Loucy (cell line): ENCODE data around the gene KSR2.

Experiments
- H2AFZ ChIP-seq: fragments of 200-600 bp; sonication (generic); 2 replicates; pipeline ENCODE4 v1.6.0; 2016; ENCODE audit warnings: antibody characterized with exemption, mild to moderate bottlenecking, low read length, moderate library complexity
- H3F3A ChIP-seq: fragments of 200-600 bp; 2 replicates; pipeline ENCODE4 v1.6.0; 2016; ENCODE audit warnings: antibody characterized with exemption, low read depth, mild to moderate bottlenecking
- H3K27me3 ChIP-seq: fragments of 200-600 bp; sonication (generic); 2 replicates; pipeline ENCODE4 v1.6.1; 2014; ENCODE audit warnings: low read length, mild to moderate bottlenecking; ENCODE audit not compliant: insufficient read depth, poor library complexity, severe bottlenecking
- H3K36me3 ChIP-seq: fragments of 200-600 bp; sonication (generic); 2 replicates; pipeline ENCODE4 v1.6.1; 2016; ENCODE audit warnings: low read length; ENCODE audit not compliant: insufficient read depth
- H3K4me1 ChIP-seq: fragments of 200-600 bp; sonication (generic); 2 replicates; pipeline ENCODE4 v1.5.1; 2014; ENCODE audit warnings: low read length, mild to moderate bottlenecking; ENCODE audit not compliant: insufficient read depth, poor library complexity, severe bottlenecking
- H3K4me2 ChIP-seq: fragments of 200-600 bp; sonication (generic); 2 replicates; pipeline ENCODE4 v1.6.0; 2014; ENCODE audit warnings: antibody characterized with exemption, low read length, low read depth, mild to moderate bottlenecking; ENCODE audit not compliant: poor library complexity, severe bottlenecking
- H3K4me3 ChIP-seq: fragments of 200-600 bp; sonication (generic); 2 replicates; pipeline ENCODE4 v1.5.1; 2014; ENCODE audit warnings: low read length, mild to moderate bottlenecking, mixed read lengths; ENCODE audit not compliant: poor library complexity, severe bottlenecking
- H3K79me2 ChIP-seq: fragments of 200-600 bp; sonication (generic); 2 replicates; pipeline ENCODE4 v1.6.1; 2014; ENCODE audit warnings: low read length; ENCODE audit not compliant: insufficient read depth
- H3K9ac ChIP-seq: fragments of 200-600 bp; sonication (generic); 2 replicates; pipeline ENCODE4 v1.6.0; 2014; ENCODE audit warnings: mild to moderate bottlenecking, low read depth, low read length, moderate library complexity; ENCODE audit not compliant: poor library complexity, severe bottlenecking
- H3K9me2 ChIP-seq: fragments of 200-600 bp; sonication (generic); replicated peaks from 2 replicates; pipeline ENCODE4 v1.6.1; 2016; ENCODE audit warnings: low read depth, low read length, mixed read lengths
- H3K9me3 ChIP-seq: fragments of 200-600 bp; sonication (generic); 2 replicates; pipeline ENCODE4 v1.6.1; 2014; ENCODE audit warnings: mild to moderate bottlenecking, antibody characterized with exemption, low read length, low read depth; ENCODE audit not compliant: insufficient read depth
- H4K20me1 ChIP-seq: fragments of 200-600 bp; sonication (generic); 2 replicates; pipeline ENCODE4 v1.6.0; 2014; ENCODE audit warnings: antibody characterized with exemption, low read length, mild to moderate bottlenecking; ENCODE audit not compliant: insufficient read depth, poor library complexity, severe bottlenecking
- EZH2phosphoT487 ChIP-seq: fragments of 200-600 bp; IDR thresholded peaks from 2 replicates; pipeline ENCODE4 v1.6.1; 2018; ENCODE audit warnings: antibody characterized with exemption, mild to moderate bottlenecking, moderate library complexity, borderline replicate concordance
- TF ChIP-seq, protein P1 (sequence below): fragments of 200-600 bp; sonication (generic); conservative IDR thresholded peaks from 2 replicates; pipeline ENCODE4 v1.5.1; 2014; ENCODE audit warnings: mild to moderate bottlenecking, antibody characterized with exemption, low read length

Gene KSR2

DNA sequence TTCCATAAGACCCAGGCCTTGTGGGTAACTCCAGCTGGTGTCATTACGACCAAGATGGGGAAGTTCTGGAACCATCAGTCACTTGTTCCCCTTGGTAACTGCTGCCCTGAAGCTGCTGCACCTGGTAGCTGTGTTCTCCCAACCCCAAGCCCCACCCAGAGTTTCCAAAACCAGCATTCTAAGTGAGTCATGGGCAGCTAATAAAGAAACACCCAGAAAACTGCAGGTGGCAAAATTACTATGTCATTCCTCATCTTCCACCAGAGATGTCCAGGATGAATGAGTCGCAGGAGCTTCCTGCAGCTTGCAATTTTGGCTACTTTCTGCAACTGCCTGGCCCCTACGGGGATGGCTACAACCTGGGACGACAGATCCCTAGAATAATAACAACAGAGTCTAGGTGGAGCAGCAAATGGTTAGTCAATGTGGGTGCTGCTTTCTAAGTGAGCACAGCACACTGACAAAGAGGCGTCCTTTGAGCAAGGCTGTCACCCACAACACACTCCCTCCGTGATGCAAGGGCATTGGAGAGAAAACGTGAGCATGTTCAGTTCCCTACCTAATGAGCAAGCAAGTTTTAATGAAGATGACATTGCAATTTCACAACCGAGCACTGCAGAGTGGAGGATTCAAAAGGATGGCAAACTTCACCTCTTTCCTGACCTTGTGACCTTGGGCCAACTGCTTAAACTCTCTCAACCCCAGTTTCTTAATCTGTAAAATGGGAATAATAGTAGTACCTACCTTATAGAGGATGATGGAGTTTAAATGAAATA is 306.0 kb downstream of the KSR2 start:
- Histone ChIP-seq H2AFZ (no peak overlapping the region), H3K9ac (no peak overlapping the region), H3K4me1 (no peaks in the 10 kb centered on the region), H3K4me2 (no peak overlapping the region), H3K9me3 (no peaks in the 10 kb centered on the region), H3F3A (no peaks in the 10 kb centered on the region), H4K20me1 (no peaks in the 10 kb centered on the region), H3K27me3 (no peaks in the 10 kb centered on the region), H3K4me3 (no peak overlapping the region), H3K36me3 (no peaks in the 10 kb centered on the region), H3K9me2 (no peaks in the 10 kb centered on the region), H3K79me2 (no peaks in the 10 kb centered on the region)
- TF ChIP-seq, protein P1, sequence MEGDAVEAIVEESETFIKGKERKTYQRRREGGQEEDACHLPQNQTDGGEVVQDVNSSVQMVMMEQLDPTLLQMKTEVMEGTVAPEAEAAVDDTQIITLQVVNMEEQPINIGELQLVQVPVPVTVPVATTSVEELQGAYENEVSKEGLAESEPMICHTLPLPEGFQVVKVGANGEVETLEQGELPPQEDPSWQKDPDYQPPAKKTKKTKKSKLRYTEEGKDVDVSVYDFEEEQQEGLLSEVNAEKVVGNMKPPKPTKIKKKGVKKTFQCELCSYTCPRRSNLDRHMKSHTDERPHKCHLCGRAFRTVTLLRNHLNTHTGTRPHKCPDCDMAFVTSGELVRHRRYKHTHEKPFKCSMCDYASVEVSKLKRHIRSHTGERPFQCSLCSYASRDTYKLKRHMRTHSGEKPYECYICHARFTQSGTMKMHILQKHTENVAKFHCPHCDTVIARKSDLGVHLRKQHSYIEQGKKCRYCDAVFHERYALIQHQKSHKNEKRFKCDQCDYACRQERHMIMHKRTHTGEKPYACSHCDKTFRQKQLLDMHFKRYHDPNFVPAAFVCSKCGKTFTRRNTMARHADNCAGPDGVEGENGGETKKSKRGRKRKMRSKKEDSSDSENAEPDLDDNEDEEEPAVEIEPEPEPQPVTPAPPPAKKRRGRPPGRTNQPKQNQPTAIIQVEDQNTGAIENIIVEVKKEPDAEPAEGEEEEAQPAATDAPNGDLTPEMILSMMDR: no peak

DNA sequence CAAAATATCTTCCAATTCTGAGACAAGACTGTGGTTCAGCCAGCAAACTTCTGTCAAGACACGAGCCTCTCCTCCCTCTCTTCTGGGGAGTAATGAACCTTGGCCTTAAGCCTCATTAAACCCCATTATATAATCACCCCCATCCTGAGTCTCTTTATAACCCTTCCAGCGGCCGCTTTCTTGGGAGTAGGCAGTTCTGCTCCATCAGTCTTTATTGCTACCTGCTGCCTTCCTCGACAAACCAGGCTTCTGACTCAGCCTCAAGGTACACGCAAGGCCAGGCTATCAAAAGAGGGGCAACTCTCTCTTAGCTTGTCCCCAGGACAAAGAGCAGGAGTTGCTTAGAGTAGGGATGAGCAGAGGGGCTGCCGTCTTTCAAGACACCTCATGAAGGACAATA is 306.6 kb downstream of the KSR2 start:
- Histone ChIP-seq H3K27me3 (no peaks in the 10 kb centered on the region), H3K79me2 (no peaks in the 10 kb centered on the region), H3F3A (no peaks in the 10 kb centered on the region), H3K9ac (no peak overlapping the region), H4K20me1 (no peaks in the 10 kb centered on the region), H3K4me2 (no peak overlapping the region), H2AFZ (no peak overlapping the region), H3K4me1 (no peaks in the 10 kb centered on the region), H3K9me2 (no peaks in the 10 kb centered on the region), H3K9me3 (no peaks in the 10 kb centered on the region), H3K4me3 (no peak overlapping the region), H3K36me3 (no peaks in the 10 kb centered on the region)
- TF ChIP-seq, protein P1: no peak
- no peak for TF ChIP-seq EZH2phosphoT487

DNA sequence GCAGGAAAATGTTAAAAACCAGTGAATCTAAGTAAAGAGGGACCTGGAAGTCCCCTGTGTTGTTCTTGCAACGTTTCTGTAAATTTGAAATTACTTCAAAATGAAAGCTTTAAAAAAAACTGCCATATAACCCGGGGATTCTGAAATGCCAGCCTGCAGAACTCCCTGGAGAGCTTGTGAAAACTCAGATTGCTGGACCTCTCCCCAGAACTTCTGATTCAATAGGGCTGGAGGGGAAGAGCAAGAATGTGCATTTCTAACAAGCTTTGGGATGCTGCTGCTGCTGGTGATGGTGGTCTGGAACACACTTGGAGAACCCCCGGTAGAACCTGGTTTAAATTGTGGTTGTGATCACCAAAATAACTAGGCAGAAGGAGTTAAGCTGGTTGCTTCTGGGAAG is 307.3 kb downstream of the KSR2 start:
- Histone ChIP-seq H3K9me2 (no peaks in the 10 kb centered on the region), H3K9me3 (no peaks in the 10 kb centered on the region), H2AFZ (no peak overlapping the region), H3K79me2 (no peaks in the 10 kb centered on the region), H3K4me1 (no peaks in the 10 kb centered on the region), H4K20me1 (no peaks in the 10 kb centered on the region), H3F3A (no peaks in the 10 kb centered on the region), H3K9ac (no peak overlapping the region), H3K4me2 (no peak overlapping the region), H3K4me3 (no peak overlapping the region), H3K27me3 (no peaks in the 10 kb centered on the region), H3K36me3 (no peaks in the 10 kb centered on the region)
- no peak for TF ChIP-seq EZH2phosphoT487
- TF ChIP-seq, protein P1: no peak
